ENCODE data around the gene PLCL2. TPM values are rescaled to one million over a fixed set of nuclear protein-coding genes. Genes with fewer than 3 reads are reported as not detected.

Gene PLCL2
- total and polyA plus RNA-seq, 5 experiments from 2014 or later, result 57.7 to 86.3 (median 84.4) TPM

- Mint-ChIP-seq H3K4me1 (peaks cover 33 to 87% (median 76%) of the 10 kb centered on the region in 4 donors), H3K27me3 (no peaks in the 10 kb centered on the region), H3K9me3 (no peaks in the 10 kb centered on the region), H3K27ac (peak overlapping the region in 5 of 10 donors; percentile 3 to 34 (median 22)), H3K4me3 (no peak overlapping the region), H3K36me3 (peaks cover 0 to 24% (median 3%) of the 10 kb centered on the region in 3 donors)
- POLR2A ChIA-PET, result no interaction called here
- peak in 1 of 2 donors; percentile 48 for ATAC-seq
- DNase-seq, result no peak
Observed at GRCh38 chr3:17032407-17033034, 147.8 kb downstream of the PLCL2 start.

- no peak for DNase-seq
- H3K9me3 Mint-ChIP-seq, result no peaks in the 10 kb centered on the region
- peak overlapping the region in 5 of 10 donors; percentile 7 to 65 (median 17) for H3K27ac Mint-ChIP-seq
- H3K27me3 Mint-ChIP-seq, result no peaks in the 10 kb centered on the region
- H3K4me1 Mint-ChIP-seq, result peaks cover 32 to 79% (median 69%) of the 10 kb centered on the region in 4 donors
- no peak overlapping the region for H3K4me3 Mint-ChIP-seq
- POLR2A ChIA-PET, result no interaction called here
- peak in 1 of 2 donors; percentile 38 for ATAC-seq
- peaks cover 0 to 23% (median 3%) of the 10 kb centered on the region in 3 donors for H3K36me3 Mint-ChIP-seq
Observed at GRCh38 chr3:17033516-17034168, 148.9 kb downstream of the PLCL2 start.

GRCh38 chr3:17035033-17035432 is 150.3 kb downstream of the PLCL2 start:
- no peaks in the 10 kb centered on the region for H3K27me3 Mint-ChIP-seq
- POLR2A ChIA-PET, result no interaction called here
- H3K27ac Mint-ChIP-seq, result peak overlapping the region in 3 of 10 donors; percentile 2 to 51 (median 28)
- H3K36me3 Mint-ChIP-seq, result peaks cover 0 to 19% (median 3%) of the 10 kb centered on the region in 3 donors
- ATAC-seq (no peak), DNase-seq (no peak)
- H3K4me1 Mint-ChIP-seq, result peaks cover 24 to 79% (median 66%) of the 10 kb centered on the region in 4 donors
- H3K9me3 Mint-ChIP-seq, result no peaks in the 10 kb centered on the region
- H3K4me3 Mint-ChIP-seq, result no peak overlapping the region

GRCh38 chr3:17035966-17036365 is 151.2 kb downstream of the PLCL2 start:
- no peaks in the 10 kb centered on the region for H3K9me3 Mint-ChIP-seq
- DNase-seq (no peak), ATAC-seq (no peak)
- H3K36me3 Mint-ChIP-seq, result peaks cover 0 to 22% (median 8%) of the 10 kb centered on the region in 3 donors
- POLR2A ChIA-PET, result no interaction called here
- H3K27ac Mint-ChIP-seq, result peak overlapping the region in 2 of 10 donors; percentile 10 to 51
- H3K4me1 Mint-ChIP-seq, result peaks cover 21 to 78% (median 61%) of the 10 kb centered on the region in 4 donors
- no peaks in the 10 kb centered on the region for H3K27me3 Mint-ChIP-seq
- H3K4me3 Mint-ChIP-seq, result no peak overlapping the region

GRCh38 chr3:17038141-17038540 is 153.4 kb downstream of the PLCL2 start:
- Mint-ChIP-seq H3K27ac (peak overlapping the region in 1 of 10 donors; percentile 5), H3K4me1 (peaks cover 13 to 59% (median 43%) of the 10 kb centered on the region in 4 donors)

GRCh38 chr3:17038900-17039553 is 154.3 kb downstream of the PLCL2 start:
- ATAC-seq (no peak), DNase-seq (no peak)
- H3K4me3 Mint-ChIP-seq, result no peak overlapping the region
- peaks cover 5 to 44% (median 24%) of the 10 kb centered on the region in 3 donors for H3K36me3 Mint-ChIP-seq
- no peaks in the 10 kb centered on the region for H3K9me3 Mint-ChIP-seq
- peak overlapping the region in 4 of 10 donors; percentile 40 to 60 (median 44) for H3K27ac Mint-ChIP-seq
- POLR2A ChIA-PET, result interaction anchor here (0.9 kb wide), 1 partner anchor 196 kb away, joined by 3 read pairs; no protein-coding TSS in a partner anchor
- H3K4me1 Mint-ChIP-seq, result peaks cover 15 to 50% (median 40%) of the 10 kb centered on the region in 4 donors
- H3K27me3 Mint-ChIP-seq, result no peaks in the 10 kb centered on the region

More at GRCh38 chr3:17038141-17038540, 153.4 kb downstream of the PLCL2 start:
- ATAC-seq (no peak), DNase-seq (no peak)
- Mint-ChIP-seq H3K9me3 (no peaks in the 10 kb centered on the region), H3K36me3 (peaks cover 0 to 35% (median 17%) of the 10 kb centered on the region in 3 donors), H3K4me3 (no peak overlapping the region), H3K27me3 (no peaks in the 10 kb centered on the region)
- POLR2A ChIA-PET, result no interaction called here

- DNase-seq (no peak), ATAC-seq (peak in 1 of 2 donors; percentile 20)
- Mint-ChIP-seq H3K36me3 (peaks cover 7 to 45% (median 28%) of the 10 kb centered on the region in 3 donors), H3K27ac (peak overlapping the region in 6 of 10 donors; percentile 5 to 87 (median 43)), H3K27me3 (no peaks in the 10 kb centered on the region), H3K9me3 (no peaks in the 10 kb centered on the region), H3K4me1 (peaks cover 14 to 46% (median 38%) of the 10 kb centered on the region in 4 donors), H3K4me3 (peak overlapping the region in 1 of 10 donors; percentile 55)
- POLR2A ChIA-PET, result no interaction called here
Observed at GRCh38 chr3:17039594-17039993, 154.8 kb downstream of the PLCL2 start.

- POLR2A ChIA-PET, result no interaction called here
Observed at GRCh38 chr3:17040322-17040989, 155.7 kb downstream of the PLCL2 start.

GRCh38 chr3:17040990-17041377 is 156.2 kb downstream of the PLCL2 start:
- DNase-seq (no peak), ATAC-seq (no peak)
- Mint-ChIP-seq H3K36me3 (peaks cover 20 to 47% (median 38%) of the 10 kb centered on the region in 3 donors), H3K4me1 (peaks cover 9 to 35% (median 33%) of the 10 kb centered on the region in 4 donors), H3K9me3 (no peaks in the 10 kb centered on the region), H3K4me3 (no peak overlapping the region), H3K27ac (peak overlapping the region in 1 of 10 donors; percentile 61), H3K27me3 (no peaks in the 10 kb centered on the region)
- POLR2A ChIA-PET, result no interaction called here

More at GRCh38 chr3:17040322-17040989, 155.7 kb downstream of the PLCL2 start:
- Mint-ChIP-seq H3K27me3 (no peaks in the 10 kb centered on the region), H3K9me3 (no peaks in the 10 kb centered on the region), H3K27ac (peak overlapping the region in 1 of 10 donors; percentile 61), H3K4me1 (peaks cover 8 to 40% (median 31%) of the 10 kb centered on the region in 4 donors), H3K4me3 (no peak overlapping the region), H3K36me3 (peaks cover 15 to 46% (median 33%) of the 10 kb centered on the region in 3 donors)
- ATAC-seq (no peak), DNase-seq (no peak)

GRCh38 chr3:17044855-17045254 is 160.1 kb downstream of the PLCL2 start:
- POLR2A ChIA-PET, result no interaction called here
- H3K9me3 Mint-ChIP-seq, result peaks cover 0 to 14% (median 7%) of the 10 kb centered on the region in 9 donors
- no peak overlapping the region for H3K4me3 Mint-ChIP-seq
- H3K36me3 Mint-ChIP-seq, result peaks cover 48 to 79% (median 77%) of the 10 kb centered on the region in 3 donors
- H3K27me3 Mint-ChIP-seq, result no peaks in the 10 kb centered on the region
- peaks cover 9 to 36% (median 16%) of the 10 kb centered on the region in 4 donors for H3K4me1 Mint-ChIP-seq
- DNase-seq (no peak), ATAC-seq (no peak)
- H3K27ac Mint-ChIP-seq, result peak overlapping the region in 2 of 10 donors; percentile 8 to 28

- Mint-ChIP-seq H3K27me3 (no peaks in the 10 kb centered on the region), H3K4me3 (no peak overlapping the region), H3K9me3 (peaks cover 0 to 15% (median 7%) of the 10 kb centered on the region in 9 donors), H3K4me1 (peaks cover 10 to 33% (median 15%) of the 10 kb centered on the region in 4 donors), H3K36me3 (peaks cover 56 to 86% (median 81%) of the 10 kb centered on the region in 3 donors), H3K27ac (peak overlapping the region in 4 of 10 donors; percentile 12 to 65 (median 39))
- DNase-seq (no peak), ATAC-seq (no peak)
- POLR2A ChIA-PET, result no interaction called here
Observed at GRCh38 chr3:17045705-17046104, 160.9 kb downstream of the PLCL2 start.

GRCh38 chr3:17046623-17047022 is 161.9 kb downstream of the PLCL2 start:
- H3K4me3 Mint-ChIP-seq, result no peak overlapping the region
- ATAC-seq (no peak), DNase-seq (no peak)
- H3K27ac Mint-ChIP-seq, result peak overlapping the region in 4 of 10 donors; percentile 18 to 33 (median 30)
- H3K9me3 Mint-ChIP-seq, result peaks cover 0 to 18% (median 9%) of the 10 kb centered on the region in 9 donors
- H3K36me3 Mint-ChIP-seq, result peaks cover 61 to 86% (median 83%) of the 10 kb centered on the region in 3 donors
- POLR2A ChIA-PET, result interaction anchor here (1.4 kb wide), 1 partner anchor 19 kb away, joined by 4 read pairs; no protein-coding TSS in a partner anchor
- peaks cover 9 to 30% (median 16%) of the 10 kb centered on the region in 4 donors for H3K4me1 Mint-ChIP-seq
- no peaks in the 10 kb centered on the region for H3K27me3 Mint-ChIP-seq
